OCI-LY7 (cell line): ENCODE results near the gene F2RL3.

Experiments used
- CTCF ChIP-seq: fragments of 200-600 bp; sonication (generic); conservative IDR thresholded peaks from 2 replicates; pipeline ENCODE4 v1.5.1; 2014; ENCODE audit warnings: mild to moderate bottlenecking, antibody characterized with exemption, low read length, moderate library complexity, mixed read lengths
- EZH2phosphoT487 ChIP-seq: fragments of 200-600 bp; sonication (generic); IDR thresholded peaks from 2 replicates; pipeline ENCODE4 v1.6.1; 2018; ENCODE audit warnings: low read depth, borderline replicate concordance, mild to moderate bottlenecking, mixed run types, antibody characterized with exemption, low read length, moderate library complexity, mixed read lengths

GRCh38 chr19:16894080-16894479 lies 5.3 kb downstream of the F2RL3 start:
- no peak for TF ChIP-seq CTCF
- no peak for TF ChIP-seq EZH2phosphoT487
